HG03135 (cell line): Measurements from ENCODE around the gene SAC3D1.
"Not testable (repeated sequence)": the region's sequence is repeated elsewhere in the genome, so short reads cannot be mapped to it uniquely, and the experiment has no call there.

ENCODE experiments used
- ATAC-seq: cut with Tn5 transposase; IDR thresholded peaks from one replicate; pipeline ENCODE4 v1.9.1; 2021; ENCODE audit warnings: mild to moderate bottlenecking, moderate library complexity; ENCODE audit not compliant: unreplicated experiment

Gene SAC3D1

DNA sequence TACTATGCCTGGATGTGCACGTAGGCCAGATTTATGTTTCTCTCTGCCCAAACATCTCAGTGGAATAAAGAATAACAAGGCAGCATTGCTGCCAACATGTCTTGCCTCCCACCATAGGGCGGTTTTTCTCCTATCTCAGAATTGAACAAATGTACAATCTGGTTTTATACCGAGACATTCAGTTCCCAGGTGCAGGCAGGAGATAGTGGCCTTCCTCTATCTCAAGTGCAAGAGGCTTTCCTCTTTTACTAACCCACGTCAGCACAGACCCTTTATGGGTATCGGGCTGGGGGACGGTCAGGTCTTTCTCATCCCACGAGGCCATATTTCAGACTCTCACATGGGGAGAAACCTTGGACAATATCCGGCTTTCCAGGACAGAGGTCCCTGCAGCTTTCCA is 17.5 kb upstream of the SAC3D1 start:
- not testable (repeated sequence) for ATAC-seq

DNA sequence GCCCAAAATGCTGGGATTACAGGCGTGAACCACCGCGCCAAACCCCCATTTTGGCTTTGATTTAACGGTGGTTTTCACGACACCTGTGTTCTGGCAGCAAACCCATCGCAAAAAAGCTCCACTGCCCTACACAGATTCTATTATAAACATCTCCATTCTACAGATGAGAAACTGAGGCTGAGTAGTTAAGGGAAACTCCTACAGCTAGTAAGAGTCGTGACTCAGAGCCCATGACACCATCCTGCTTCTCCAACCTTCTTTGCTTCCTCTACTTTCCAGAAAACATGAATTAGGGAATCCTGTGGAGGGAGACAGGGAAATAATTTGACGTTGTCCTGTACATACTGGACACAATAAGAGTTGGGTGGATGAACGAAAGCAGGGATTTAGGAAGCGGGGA is 14.2 kb upstream of the SAC3D1 start:
- ATAC-seq: no peak

DNA sequence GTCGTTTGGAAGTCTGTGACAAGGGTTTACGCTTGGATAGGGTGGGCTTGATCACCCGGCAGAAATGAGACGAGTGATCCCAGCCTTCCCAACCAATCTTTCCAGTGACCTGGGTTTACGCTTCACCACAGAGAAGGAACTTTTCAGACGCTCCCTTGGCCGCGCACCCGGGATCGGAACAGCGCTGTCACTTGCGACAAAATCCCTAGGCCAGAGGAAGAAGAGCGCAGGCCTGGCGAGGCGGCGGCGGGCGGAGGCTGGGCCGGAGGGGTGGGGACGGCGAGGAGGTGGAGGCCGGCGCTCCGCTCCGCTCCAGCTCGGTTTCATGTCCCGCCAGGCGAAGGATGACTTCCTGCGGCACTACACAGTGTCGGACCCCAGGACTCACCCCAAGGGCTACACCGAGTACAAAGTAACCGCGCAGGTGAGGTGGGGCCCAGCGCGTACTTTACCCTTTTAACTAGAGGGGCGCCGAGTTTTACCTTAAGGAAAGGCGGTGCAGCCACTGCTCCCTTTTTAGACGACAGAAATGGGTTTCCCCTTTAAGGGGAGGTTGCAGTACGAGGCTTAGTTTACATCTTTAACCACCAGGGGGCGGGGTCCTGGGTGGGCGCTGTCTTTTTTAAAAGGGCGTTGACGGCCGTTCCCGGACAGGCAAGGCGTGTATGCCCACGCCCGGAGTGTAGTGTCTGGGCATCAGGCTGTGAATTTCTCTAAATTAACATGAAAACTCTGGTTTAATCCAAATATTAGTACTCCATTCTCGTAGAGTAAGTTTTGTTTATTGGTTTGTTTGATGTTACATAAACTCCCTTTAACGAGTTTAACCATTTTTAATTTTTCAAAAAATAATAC is 13.6 kb upstream of the SAC3D1 start, which contains the start of gene SNX15:
TSS of gene SNX15 (plus strand) at position 227 of the 855 bp plus-strand sequence. CDS start at position 326, 99 bp downstream.
- ATAC-seq: peak; percentile 85

DNA sequence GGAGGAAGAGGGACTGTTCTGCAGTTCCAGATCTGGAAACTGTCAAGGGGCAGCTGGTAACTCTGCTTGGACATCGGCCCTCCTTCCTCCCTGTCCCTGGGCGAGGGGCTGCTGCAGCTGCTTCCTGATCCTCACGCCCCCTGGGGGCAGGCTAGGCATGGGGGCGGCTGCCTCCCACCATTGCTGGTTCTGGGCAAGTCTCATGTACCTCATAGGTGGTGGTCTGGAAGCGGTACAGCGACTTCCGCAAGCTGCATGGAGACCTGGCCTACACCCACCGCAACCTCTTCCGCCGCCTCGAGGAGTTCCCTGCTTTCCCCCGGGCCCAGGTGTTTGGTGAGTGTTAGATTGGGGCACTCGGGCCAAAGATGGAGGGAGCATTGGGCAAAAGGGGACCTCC is 8.8 kb upstream of the SAC3D1 start:
- no peak for ATAC-seq

DNA sequence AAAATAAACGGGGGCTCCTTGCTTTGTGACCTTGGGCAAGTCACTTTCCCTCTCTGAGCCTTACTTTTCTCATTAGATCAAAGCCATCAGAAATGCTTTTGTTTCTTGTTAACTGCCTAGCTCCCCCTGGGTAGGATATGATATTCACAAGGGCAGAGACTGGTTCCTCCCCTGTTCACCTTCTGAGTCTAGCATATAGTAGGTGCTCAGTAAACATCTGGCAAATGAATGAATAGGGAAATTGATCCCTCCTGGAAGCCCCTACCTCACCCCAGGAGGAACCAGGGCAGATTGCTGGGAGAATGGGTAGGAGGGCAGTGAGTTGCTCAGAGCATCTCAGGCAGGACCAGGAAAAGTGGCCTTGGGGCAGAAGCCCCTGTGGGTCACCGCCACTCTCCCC is 6.6 kb upstream of the SAC3D1 start:
- ATAC-seq: no peak

DNA sequence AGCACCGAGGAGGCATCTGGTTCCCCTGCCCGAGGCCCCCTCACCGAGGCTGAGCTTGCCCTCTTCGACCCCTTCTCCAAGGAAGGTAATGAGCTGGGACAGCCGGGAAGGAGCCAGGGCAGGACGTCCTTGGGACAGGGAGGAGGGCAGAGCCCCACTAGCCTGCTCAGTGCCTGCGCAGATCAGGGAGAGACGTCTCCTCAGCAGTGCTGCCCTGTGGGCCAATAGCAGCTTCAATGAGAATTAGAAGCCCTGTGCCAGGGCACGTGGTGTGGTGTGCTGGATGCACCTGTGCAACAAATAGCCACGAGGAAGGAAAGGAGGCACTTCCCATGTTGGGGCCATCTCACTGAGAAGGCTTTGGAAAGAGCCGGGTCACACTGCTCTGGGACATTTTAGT is 5.4 kb upstream of the SAC3D1 start:
- no peak for ATAC-seq

DNA sequence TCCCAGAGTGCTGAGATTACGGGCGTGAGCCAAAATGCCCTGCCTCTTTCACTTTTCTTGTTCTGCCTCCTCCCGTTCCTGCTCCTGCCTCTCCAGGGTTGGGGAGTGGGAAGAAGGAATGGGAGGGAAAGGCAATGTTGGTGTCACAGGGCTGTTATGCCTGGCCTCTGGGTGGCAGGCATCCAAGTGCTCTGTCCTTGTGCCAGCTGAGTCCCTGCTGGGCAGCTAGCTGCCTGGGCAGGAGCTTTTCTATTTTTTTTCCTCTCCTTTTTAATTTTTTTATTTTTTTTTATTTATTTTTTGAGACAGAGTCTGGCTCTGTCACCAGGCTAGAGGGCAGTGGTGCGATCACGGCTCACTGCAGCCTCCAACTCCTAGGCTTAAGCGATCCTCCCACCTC is 4.1 kb upstream of the SAC3D1 start:
- ATAC-seq: no peak

DNA sequence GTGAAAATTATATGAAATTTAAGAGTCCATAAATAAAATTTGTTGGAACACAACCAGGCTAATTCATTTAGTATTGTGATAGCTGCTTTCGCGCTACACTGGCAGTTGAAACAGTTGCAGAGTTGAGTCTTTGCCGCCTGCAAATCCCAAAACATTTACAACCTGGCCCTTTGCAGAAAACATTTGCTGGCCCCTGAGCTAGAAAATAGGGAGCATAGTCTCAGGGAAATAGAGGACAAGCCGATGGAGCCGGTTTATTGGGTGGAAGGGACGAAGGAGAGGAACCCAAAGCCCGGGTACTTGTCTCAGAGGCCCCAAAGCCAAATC is 527 bp upstream of the SAC3D1 start:
- no peak for ATAC-seq

DNA sequence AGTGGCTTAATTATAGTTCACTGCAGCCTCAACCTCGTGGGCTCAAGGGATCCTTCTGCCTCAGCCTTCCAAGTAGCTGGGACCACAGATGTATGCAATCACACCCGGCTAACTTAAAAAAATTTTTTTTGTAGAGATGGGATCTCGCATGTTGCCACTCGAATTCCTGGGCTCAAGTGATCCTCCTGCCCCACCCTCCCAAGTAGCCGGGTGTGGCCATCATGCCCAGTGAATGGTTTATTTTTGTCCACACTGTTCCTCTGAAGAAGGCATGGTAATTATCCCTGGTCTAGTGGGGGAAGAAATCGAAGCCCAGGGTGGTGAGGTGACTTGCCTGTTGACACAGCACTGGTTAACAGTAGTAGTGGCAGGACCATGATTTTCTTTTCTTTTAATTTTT is 1.9 kb downstream of the SAC3D1 start:
- no peak for ATAC-seq

DNA sequence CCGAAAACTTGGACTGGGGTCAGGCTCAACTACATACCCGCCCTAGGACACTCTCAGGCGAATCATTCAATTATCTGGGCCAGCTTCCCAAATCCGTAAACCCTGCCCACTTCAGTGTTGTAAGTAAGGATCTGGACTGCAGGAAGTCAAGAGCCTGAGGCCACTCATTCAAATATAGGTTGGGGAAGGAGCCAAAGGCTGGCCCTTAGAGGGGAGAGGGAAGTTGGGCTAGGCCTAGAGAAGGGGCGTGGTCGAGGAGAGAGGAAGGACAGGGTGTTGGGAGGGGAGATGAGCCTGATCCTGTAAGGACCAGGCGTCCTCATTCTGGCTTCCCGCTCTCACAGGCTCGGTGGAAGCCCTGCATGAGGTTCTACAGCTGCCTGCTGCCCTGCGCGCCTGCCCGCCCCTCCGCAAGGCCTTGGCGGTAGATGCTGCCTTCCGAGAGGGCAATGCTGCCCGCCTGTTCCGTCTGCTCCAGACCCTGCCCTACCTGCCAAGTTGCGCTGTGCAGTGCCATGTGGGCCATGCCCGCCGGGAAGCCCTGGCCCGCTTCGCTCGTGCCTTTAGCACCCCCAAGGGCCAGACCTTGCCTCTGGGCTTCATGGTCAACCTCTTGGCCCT is 3.0 kb downstream of the SAC3D1 start:
- no peak for ATAC-seq

DNA sequence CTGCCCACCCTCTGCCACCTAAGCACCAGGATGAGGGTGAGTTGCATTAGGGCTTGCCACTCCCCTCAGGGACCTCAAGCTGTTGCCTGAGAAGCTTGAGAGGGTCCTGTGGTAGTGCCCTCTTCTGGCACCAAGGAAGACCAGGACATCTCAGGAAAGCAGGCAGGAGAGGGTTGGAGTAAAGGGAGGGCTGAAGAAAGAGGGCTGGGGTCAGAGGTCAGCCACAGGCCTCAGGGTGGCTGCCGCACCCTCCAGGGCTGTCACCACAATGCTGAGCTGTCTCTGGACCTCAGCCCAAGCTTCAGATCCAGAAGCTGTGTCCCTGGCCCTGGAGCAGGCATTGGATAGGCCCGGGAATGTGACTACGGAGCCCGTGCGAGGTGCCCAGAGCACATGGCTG is 4.1 kb downstream of the SAC3D1 start:
- ATAC-seq: no peak

DNA sequence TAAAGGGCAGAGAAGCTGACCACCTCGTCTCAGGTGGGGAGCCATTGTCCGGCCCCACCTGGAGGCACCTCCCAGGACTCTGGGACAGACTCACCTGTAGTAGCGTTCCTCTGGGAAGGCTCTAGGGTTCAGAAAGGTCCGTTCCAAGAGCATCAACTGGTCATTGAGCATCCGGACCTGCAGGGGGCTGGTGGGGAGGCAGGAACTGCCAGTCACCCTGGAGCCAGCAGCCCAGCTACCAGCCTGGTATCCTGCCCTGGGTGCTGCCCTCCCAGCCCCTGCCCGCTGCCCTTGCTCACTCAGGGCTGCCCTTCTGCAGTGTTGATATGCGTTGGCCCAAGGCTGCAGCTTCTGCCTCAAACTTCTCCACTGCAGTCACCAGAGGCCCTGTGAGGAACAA is 4.7 kb downstream of the SAC3D1 start:
- no peak for ATAC-seq

DNA sequence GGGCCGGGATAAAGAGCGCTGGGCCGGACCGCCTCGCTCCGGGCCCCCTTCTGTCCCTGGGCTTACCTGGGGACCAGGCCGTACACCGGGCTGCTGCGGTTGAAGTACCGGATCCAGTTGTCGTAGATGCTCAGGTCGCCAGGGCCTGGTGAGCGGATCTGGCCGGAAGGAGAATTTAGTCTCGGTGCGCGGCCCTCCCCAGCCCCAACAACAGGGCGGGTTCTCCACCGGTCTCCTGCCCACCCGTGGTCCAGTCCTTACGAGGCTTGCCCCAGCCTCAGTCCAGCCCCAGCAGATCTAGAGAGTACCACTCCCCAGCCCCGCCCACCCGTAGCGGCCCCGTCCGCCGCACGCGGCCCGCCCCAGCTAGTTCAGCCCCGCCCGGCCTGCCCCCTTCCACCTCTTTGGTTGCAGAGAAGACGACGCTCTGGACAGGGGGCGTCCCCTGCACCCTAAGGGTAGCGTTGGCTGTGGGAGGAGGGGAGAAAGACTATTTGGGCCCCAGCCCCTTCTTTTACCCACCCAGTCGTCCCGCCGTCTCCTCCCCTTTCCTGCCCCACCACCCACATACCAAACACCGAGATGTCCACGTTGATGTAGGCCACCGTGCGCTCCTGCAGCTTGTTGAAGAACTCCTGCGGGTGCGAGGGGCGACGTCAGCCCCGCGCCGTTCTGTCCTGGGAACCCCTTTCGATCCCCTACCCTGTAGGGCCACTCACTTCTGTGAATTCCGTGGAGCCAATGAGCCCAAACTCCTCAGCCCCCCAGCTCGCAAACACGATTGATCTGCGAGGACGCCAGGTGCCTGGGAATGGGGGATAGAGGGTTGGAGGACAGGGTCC is 6.8 kb downstream of the SAC3D1 start:
- ATAC-seq: no peak

DNA sequence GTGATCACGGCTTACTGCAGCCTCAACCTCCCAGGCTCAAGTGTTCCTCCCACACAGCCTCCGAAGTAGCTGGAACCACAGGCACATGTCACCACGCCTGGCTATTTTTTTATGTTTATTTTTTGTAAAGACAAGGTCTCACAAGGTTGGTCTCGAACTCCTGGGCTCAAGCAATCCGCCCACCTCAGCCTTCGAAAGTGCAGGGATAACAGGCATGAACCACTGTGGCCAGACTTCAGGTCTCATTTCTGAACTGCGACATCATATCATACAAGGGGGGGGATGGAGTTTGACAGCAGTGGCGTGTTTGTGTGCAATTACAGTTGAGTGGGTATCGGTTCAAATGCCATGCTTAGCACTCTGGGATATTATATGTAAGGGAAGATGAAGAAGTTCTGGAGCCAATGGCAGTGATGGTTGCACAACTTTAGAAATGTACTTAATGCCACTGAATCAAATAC is 10.4 kb downstream of the SAC3D1 start:
- no peak for ATAC-seq

DNA sequence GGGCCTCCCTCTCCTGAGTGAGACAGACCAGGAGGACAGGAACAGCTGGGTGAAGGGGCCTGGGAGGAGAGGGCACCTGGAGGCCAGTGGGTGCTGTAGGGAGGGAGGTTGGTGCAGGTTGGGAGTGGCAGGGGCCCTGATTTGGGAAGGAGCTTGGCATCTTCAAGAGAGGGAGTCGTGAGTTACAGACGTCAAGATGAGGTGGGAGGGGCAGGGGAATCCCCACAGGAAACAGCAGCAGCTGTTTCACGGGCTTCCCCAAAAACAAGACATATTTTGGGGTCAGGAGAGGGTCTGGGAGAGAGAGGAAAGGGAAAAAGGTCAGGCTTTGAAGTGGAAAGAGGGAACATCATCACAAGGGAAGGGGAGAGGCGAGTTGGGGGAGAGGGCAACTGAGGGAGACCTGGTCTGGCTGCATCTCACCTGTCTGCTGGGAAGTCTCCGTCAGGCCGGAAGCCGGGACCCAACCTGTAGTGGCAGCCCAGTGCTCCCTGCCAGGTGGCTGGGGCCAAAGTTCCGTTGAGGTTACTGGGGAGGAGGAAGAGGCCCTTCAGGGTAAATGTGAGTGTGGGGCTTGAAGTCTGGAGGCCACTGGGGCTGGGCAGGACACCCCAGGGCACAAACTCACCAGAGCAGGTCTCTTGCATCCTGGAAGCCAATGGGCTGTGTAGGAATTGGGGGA is 13.0 kb downstream of the SAC3D1 start:
- no peak for ATAC-seq

DNA sequence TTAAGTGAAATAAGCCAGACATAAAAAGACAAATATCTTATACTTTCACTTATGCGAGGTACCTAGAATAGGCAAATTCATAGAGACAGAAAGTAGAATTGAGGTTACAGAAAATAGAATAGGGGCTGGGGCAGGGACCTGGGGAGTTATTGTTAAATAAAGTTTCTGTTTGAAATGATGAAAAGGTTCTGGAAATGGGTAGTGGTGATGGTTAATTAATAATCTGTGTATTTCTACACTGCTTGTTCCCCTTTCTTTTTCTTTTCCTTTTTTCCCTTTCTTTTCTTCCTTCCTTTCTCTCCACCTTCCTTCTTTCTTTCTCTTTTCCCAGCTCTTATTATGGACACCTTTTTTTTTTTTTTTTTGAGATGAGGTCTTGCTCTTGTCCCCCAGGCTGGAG is 14.5 kb downstream of the SAC3D1 start:
- ATAC-seq: no peak

DNA sequence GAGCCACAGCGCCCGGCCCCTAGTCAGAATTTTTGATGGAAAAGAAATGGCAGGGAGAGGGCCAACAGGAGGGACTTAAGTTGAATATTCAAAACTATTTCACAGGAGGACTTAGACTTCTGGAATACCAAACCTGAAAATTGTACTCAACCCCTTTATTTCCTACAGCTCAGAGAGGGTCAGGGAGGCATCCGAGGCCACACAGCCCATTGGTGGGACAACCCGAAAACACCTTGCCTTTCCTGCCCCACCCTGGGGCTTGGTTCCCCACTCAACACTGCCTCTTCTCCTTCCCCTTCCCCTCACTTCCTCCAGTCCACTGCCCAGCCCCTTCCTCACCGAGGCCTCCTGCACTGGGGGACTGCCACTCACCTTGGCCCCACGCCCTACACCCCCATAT is 16.0 kb downstream of the SAC3D1 start:
- no peak for ATAC-seq

DNA sequence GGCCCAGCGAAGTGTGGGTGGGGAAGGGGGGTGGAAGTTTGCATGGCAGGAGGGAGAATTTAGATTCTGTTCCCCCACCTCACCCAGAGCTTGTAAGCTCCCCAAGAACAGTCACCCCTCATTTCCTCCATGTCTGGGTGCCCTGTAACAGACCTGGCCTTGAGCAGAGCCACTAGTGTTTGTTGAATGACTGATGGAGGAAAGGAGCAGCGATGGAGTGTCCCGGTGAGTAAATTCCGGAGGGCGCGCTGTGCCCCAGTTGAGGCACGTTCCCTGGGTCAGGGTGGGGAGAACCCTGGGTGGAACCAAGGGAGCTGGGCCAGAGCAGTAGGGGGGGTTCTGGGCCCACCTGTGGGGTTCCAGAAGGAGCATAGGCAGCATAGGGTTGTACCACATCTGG is 16.5 kb downstream of the SAC3D1 start:
- ATAC-seq: no peak

DNA sequence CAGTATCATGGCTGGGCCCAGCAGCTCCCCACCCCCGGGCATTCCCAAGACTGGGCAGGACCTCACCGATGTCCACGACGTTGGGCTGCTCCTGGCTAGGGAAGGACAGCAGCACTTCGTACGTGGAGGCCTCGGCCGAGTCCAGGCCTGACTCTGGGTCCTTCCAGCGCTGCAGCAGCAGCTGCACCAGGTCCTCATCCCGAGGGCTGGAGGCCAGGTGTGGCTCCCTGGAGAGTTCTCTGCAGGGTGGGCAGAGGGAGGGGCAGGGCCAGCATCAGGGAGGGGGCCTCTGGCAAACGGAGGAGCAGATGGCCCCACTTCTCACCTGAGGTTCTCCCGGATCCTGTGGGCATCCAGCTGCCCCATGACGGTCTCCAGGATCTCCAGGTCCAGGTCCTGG is 17.0 kb downstream of the SAC3D1 start:
- ATAC-seq: no peak

DNA sequence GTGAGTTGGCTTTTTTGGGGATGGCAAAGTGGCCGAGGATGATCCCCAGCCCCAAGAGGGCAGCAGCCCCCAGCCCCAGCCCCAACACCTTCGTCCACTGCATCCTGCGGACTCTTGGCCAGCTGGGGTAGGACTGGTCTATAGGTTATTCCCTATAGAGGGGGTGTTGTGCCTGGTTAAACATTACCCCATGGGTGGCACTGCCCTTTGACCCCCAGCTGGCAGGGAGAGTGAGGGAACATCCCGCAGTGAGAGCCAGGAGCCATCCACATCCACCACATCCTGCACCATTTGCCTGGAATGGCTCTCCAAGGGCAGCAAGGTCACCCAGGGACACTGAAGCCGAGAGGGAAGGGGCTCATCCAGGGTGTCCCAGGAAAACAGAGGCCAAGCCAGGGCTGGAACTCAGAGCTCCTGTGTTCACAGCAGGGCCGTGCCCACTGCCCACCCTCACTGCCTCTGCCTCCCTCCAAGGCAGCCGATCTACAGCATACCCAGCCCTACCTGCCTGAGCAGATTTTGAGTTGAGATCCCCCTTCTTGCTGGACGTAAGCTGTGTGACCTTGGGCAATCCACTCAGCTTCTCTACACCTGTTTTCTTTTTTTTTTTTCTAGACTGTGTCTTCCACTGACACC is 17.5 kb downstream of the SAC3D1 start, which contains the start of gene NAALADL1:
TSS of gene NAALADL1 (minus strand) at position 135 of the 636 bp plus-strand sequence. CDS start at position 103, 32 bp downstream.
- no peak for ATAC-seq
